ENCODE results near the gene KIF13A. TPM values are rescaled to one million over a fixed set of nuclear protein-coding genes. Genes with fewer than 3 reads are reported as not detected.
"Not testable (repeated sequence)": the region's sequence is repeated elsewhere in the genome, so short reads cannot be mapped to it uniquely, and the experiment has no call there.

The KIF13A gene
- 22.5 and 29.8 TPM in 2 replicates for total RNA-seq

DNA sequence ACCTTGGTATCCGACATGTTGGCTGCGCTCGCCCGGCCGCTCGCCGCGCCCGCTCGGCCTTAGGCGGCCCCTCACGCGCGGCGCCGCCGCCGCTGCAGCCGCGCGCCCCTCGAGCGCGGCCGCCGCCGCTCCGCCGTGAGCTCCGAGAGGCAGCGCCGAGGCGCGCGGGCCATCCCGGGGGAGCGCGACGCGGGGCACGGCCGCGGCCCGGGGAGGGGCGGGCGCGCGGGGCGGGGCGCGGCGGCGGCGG, at the start of gene KIF13A:
KIF13A (minus strand) TSS at position 189 of the 250 bp plus-strand sequence; CDS start at position 17, 172 bp downstream.
- peak in 1 of 2 donors; percentile 41 for DNase-seq (ENCODE audit: low read depth in 2 of 2)

DNA sequence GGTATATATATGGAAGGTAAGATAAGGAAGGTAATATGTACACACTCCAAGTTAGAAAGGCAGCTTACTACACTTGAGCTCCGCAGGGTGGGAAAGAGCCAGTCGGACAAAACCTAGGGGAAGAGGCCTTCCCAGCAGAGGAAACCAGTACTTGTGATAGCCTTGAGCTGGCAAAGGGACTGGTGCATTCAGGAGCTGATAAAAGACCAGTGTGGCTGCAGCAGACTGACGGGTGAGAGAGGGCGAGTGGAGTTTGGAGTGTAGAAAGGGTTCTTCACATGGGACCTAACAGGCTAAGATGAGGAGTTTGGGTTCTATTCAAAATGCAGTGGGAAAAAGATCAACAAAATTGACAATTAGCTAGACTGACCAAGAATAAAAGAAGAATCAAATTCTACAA, 49.3 kb upstream of the KIF13A start:
- no peak for DNase-seq (ENCODE audit: low read depth in 2 of 2)

GRCh38 chr6:18035330-18035854, 48.0 kb upstream of the KIF13A start:
- DNase-seq (ENCODE audit: low read depth in 2 of 2), result no peak

DNA sequence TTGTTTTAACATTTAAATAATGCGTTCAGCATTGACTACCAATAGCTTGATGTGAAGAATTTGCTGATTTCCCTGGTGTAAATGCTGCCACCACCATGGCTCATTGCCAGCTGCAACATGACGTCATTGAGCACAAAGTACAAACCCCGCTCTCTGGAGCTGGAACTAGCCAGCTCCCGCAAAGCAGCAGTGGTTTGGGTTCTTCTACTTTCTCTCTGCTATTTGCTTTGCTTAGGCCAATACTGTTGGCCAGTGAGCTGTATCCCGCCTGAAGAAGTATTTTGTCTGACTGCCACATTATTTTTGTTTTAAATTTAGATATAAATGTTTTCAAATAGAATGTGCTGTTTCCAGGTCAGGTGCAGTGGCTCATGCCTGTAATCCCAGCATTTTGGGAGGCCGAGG, 47.4 kb upstream of the KIF13A start:
- DNase-seq (ENCODE audit: low read depth in 2 of 2), result peak in 1 of 2 donors; percentile 9

GRCh38 chr6:18031680-18032256, 44.3 kb upstream of the KIF13A start:
- DNase-seq (ENCODE audit: low read depth in 2 of 2), result no peak

- no peak for DNase-seq (ENCODE audit: low read depth in 2 of 2)
Measured at GRCh38 chr6:18031189-18031588, 43.8 kb upstream of the KIF13A start.

GRCh38 chr6:18028332-18028731, 40.9 kb upstream of the KIF13A start:
- DNase-seq (ENCODE audit: low read depth in 2 of 2), result no peak

- DNase-seq (ENCODE audit: low read depth in 2 of 2), result no peak
Measured at GRCh38 chr6:18025596-18025995, 38.2 kb upstream of the KIF13A start.

DNA sequence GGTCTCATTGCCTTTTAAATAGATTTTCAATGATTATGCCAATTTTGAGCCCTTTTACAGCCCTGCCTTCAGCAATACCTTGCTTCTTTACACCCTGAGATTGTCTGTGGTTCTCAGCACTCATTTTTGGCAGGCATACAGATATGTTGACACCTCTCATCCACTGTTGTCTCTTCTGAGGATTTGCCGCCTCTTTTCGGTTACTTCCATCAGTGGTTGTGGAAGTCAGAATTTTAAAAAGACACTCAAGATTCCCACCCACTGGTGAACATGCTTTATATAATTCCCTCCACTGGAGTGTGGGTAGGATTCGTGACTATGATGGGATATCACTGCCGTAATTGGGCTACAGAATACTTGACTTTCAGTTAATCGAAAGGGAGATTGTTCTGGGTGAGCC, 37.4 kb upstream of the KIF13A start:
- no peak for DNase-seq (ENCODE audit: low read depth in 2 of 2)

DNA sequence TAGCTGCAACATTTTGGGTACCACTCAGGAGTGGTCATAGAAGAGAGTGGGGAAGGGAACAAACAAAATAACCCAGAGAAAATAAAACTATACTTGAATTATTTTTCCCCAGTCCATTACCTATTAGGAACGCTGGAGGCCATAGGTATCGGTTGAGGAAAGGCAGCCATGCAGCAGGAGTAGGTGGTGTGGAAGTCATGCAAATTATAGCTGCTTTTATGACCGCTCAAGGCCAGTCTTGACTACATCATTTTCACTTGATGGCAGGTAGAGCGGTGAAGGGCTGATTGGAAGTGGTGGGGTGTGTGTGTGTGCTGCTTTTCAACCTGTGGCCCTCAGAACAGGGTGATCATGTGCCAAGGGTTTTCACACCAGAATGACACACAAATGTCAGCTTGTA, 36.5 kb upstream of the KIF13A start:
- no peak for DNase-seq (ENCODE audit: low read depth in 2 of 2)

- peak in 1 of 2 donors; percentile 11 for DNase-seq (ENCODE audit: low read depth in 2 of 2)
Measured at GRCh38 chr6:18022398-18023231, 35.2 kb upstream of the KIF13A start.

DNA sequence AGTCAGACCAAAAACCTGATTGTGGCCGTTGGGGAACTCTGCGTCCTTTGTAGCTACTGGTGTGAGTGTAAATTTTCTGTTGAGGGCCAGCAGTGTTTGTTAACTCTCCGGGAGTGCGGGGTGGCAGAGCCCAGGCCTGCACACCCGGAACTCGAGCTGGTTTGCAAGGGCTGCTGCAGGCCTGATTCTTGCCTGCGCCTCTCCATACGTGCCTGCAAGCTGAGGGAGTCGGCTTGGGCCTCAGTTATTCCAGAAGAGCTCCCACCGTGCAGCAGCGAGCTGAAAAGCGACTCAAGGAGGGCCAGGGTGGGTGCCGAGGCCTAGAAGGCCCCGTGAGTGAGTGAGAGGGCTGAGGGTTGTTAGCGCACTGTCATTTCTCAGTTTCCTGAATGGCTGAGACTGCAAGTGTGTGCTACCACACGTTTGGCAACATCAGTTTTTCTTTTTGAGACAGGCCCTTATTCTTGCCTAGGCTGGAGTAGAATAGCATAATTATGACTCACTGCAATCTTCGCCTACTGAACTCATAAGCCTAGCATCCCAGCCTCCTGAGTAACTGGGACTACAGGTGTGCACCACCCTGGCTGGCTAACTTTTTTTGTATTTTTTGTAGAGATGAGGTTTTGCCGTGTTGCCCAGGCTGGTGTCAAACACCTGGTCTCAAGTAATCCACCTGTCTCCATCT, 33.9 kb upstream of the KIF13A start:
- no peak for DNase-seq (ENCODE audit: low read depth in 2 of 2)

DNA sequence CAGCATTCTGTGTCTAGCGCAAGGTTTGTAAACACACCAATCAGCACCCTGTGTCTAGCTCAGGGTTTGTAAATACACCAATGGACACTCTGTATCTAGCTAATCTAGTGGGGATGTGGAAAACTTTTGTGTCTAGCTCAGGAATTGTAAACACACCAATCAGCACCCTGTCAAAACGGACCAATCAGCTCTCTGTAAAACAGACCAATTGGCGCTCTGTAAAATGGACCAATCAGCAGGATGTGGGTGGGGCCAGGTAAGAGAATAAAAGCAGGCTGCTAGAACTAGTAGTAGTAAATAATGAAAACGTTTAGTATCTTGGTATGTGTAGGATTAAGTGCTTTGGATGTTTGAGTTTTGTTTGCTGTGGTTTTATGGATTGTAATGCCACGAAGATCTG, 33.1 kb upstream of the KIF13A start:
- DNase-seq (ENCODE audit: low read depth in 2 of 2), result not testable (repeated sequence)

DNA sequence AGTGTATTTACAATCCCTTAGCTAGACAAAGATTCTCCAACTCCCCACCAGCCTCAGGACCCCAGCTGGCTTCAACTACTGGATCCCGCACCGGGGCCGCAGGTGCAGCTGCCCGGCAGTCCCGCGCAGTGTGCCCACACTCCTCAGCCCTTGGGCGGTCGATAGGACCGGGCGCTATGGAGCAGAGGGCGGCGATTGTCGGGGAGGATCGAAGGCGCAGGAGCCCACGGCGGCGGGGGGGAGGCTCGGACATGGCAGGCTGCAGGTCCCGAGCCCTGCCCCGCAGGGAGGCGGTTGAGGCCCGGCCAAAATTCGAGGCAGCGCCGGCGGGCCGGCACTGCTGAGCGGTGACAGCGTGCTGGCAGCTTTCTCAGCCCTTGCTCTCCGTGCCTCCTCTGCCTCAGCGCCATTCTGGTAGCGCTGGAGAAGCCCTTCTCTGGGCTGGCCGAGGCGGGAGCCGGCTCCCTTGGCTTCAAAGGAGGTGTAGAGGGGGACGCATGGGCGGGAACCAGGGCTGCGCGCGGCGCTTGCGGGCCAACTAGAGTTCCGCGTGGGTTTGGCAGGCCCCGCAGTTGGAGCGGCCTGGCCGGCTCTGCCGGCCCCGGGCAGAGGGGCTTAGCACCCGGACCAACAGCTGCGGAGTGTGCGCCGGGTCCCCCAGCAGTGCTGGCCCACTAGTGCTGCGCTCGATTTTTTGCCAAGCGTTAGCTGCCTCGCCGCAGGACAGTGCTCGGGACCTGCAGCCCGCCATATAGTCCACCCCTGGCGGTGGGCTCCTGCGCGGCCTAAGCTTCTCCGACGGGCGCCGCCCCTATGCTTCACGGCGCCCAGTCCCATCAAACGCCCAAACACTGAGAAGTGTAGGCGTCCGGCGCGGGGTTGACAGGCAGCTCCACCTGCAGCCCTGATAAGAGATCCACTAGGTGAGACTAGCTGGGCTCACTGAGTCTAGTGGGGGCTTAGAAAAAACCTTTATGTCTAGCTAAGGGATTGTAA, 32.4 kb upstream of the KIF13A start:
- no peak for DNase-seq (ENCODE audit: low read depth in 2 of 2)

DNA sequence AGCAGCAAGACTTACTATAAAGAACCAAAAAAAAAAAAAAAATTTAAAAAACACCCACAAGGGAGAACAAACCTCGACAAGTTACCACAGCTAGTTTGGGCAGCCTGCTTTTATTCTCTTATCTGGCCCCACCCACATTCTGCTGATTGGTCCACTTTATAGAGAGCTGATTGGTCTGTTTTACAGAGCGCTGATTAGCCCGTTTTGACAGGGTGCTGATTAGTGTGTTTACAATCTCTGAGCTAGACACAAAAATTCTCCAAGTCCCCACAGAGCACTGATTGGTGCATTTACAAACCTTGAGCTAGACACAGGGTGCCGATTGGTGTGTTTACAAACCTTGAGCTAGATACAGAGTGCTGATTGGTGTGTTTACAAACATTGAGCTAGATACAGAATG, 31.7 kb upstream of the KIF13A start:
- not testable (repeated sequence) for DNase-seq (ENCODE audit: low read depth in 2 of 2)

- no peak for DNase-seq (ENCODE audit: low read depth in 2 of 2)
Measured at GRCh38 chr6:18016698-18017097, 29.3 kb upstream of the KIF13A start.

DNA sequence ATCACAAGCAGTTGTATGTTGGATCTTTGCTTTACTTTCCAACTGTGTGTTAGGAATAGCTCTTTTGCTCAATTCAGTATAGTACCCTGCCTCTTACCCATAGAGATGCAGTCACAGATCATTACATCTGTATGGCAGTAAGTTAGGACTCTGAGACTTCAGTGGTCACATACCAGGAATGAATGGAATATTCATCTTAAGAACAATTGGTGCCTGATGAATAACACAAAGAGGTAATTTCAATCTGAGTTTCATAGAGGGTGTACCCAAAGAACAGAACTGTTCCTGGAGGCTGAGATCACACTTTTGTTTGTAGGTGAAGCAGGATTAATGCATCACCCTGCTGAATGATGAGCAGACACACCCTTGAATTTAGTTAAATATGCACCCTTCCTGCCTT, 28.7 kb upstream of the KIF13A start:
- no peak for DNase-seq (ENCODE audit: low read depth in 2 of 2)

- DNase-seq (ENCODE audit: low read depth in 2 of 2), result no peak
Measured at GRCh38 chr6:18011287-18011686, 23.9 kb upstream of the KIF13A start.

DNA sequence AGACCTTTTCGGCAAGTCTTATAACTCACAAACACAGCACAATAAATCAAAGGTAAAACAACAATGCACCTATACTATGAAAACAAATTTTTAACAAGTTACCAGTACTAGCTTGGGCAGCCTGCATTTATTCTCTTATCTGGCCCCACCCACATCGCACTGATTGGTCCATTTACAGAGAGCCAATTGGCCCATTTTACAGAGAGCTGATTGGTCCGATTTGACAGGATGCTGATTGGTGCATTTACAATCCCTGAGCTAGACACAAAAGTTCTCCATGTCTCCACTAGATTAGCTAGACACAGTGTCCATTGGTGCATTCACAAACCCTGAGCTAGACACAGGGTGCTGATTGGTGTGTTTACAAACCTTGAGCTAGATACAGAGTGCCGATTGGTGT, 23.1 kb upstream of the KIF13A start:
- DNase-seq (ENCODE audit: low read depth in 2 of 2), result not testable (repeated sequence)

DNA sequence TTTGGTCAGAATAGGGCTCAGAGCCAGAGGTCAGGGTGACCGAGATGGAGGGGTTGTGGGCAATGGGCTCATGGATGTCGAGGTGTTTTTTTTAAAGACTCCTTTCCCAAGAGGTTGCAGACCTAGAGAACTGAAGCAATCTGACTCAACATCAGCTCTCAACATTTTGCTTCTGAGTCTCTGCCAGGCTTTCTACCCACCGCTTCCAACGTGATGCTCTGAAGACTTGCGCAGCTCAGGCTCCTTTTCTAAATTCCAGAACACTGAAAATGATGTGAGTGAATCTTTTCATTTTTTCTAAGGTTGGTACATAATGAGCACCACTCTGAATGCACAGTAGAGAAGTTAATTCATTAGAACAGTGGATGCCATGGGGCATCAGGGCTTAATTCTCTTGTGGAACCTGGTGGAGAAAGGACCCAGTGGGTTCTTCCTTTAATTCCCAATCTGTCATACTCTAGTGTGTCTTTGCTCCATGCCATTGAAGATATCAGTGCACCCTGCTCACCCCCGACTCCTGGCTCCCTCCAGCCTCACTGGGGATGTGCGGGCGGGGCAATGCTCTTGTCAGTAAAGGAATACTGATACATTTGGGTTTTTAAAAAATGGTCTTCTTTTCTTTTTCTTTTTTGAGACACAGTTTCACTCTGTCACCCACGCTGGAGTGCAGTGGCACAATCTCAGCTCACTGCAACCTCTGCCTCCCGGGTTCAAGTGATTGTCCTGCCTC, 17.0 kb upstream of the KIF13A start:
- no peak for DNase-seq (ENCODE audit: low read depth in 2 of 2)

DNA sequence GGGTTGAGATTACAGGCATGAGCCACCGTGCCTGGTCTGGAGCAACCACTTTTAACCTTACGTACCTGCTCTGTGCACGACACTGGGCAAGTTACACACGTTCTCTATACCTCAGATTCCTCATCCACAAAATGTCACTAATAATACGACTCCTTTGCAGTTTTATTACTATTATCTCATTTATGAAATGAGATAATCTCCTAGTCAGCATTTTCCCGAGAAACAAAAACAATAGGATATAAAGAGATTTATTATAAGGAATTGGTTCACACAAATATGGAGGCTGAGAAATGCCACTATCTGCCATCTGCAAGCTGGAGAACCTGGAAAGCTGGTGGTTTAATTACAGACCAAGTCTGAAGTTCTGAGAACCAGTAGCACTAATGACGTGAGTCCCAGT, 12.0 kb upstream of the KIF13A start:
- DNase-seq (ENCODE audit: low read depth in 2 of 2), result no peak
